ENCODE measurements around the gene NCBP2.

The NCBP2 gene

DNA sequence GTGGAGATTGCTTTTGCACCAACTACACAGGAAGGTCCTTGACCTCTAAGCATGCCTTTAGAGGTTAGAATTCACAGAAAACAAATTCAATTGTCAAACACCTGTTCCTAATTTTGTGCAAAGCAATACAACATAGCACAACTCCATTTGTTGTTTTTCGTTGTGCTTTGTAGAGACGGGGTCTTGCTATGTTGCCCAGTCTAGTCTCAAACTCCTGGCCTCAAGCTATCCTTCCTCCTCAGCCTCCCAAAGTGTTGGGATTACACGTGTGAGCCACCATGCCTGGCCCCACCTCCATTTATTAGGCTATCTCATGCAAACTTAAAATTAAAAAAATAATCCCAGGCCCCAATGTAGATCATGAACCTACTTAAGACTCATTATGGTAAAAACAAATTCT is 6.0 kb downstream of the NCBP2 start:
- no peak for DNase-seq

DNA sequence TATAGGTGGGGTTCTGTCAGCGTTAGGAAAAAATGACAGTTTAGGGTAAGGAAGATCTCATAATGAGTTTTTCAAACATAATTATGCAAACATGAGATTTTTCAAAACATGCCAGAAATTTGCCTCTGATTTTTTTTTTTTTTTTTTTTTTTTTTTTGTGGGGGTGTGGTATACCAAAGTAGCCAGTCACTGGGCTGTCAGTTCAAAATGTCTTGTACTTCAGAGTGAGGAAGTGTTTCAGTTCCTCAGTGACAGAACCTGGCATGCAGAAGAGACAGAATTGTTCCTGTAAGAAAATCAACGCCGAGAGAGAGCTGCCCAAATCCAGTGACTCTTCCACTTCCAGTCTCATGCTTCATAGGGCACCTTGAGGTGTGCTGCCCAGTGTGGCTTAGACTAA is 9.7 kb downstream of the NCBP2 start:
- no peak for DNase-seq

DNA sequence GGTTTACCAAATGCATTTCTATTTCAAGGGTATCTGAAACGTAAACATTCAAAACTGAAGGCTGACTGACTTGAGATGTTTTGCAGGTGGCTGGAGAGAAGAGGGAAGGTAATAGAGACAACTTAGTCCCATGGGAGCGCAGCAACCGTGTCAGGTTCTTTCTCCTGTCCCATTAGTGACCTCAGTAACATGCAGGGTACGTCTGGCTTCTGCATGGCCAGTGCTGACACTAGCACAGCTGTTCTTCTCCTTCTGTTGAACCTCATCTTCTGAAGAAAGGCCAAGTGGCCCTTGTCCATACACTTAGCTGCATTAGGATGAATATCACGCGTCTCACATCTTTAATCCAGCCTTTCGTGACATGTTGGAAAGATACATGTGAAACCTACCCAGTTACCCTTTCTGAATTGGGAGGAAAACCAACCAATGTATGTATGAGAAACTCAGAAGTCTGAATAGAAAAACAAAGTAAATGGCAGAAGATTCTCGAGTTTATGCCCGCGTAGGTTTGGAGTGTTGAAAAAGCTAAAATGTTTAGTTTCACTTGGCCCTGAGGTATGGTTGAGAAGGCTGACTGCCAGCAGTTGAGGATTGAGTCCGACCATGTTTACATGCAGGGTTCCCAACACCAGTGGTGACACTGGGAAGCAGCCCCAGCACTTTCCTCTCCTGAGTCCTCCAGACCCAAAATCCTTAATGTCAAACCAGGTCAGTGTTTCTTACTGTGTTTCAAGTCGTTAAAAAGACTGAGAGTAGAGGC is 10.3 kb downstream of the NCBP2 start:
- DNase-seq = no peak

DNA sequence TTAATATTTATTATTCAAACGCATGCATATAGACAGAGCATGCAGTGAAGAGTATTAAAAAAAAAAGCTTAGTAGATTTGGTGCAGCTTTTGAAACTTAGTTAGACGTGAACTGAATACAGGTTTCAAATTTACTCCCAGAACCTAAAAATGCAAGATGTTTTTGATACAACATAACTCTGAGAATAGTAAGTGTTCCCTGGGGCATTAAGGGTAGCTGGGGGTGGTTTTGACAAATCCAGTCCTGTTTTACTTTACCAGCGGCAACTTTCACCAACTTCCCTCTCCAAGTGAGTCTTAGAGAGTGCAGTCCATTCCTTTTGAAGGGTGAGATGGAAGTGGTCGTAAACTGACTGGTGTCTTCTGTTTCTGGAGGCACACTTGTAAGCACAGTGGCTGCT is 11.2 kb downstream of the NCBP2 start:
- DNase-seq = no peak

- no peak for DNase-seq
These were observed 14.5 kb downstream of the NCBP2 start for GRCh38 chr3:196927571-196928453.

DNA sequence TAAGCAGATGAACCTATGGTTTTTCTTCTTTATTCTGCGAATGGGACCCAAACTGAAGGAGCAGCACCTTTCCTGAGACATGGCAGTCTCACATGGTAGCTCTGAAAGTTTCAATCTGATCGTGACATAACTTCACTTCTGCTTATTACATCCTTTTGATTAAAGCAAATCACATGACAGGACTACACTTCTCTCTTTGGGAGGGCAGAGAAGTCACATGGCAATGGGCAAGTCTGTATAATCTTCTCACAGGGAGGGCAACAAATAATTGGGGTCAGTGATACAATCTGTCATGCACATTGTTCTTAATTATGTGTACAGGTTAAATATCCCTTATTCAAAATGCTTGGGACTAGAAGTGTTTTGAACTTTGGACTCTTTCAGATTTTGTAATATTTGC is 21.6 kb downstream of the NCBP2 start:
- no peak for DNase-seq

GRCh38 chr3:196918968-196919367 is 23.4 kb downstream of the NCBP2 start:
- DNase-seq = no peak

GRCh38 chr3:196916995-196917394 is 25.3 kb downstream of the NCBP2 start:
- no peak for DNase-seq

GRCh38 chr3:196916221-196916620 is 26.1 kb downstream of the NCBP2 start:
- no peak for DNase-seq

DNA sequence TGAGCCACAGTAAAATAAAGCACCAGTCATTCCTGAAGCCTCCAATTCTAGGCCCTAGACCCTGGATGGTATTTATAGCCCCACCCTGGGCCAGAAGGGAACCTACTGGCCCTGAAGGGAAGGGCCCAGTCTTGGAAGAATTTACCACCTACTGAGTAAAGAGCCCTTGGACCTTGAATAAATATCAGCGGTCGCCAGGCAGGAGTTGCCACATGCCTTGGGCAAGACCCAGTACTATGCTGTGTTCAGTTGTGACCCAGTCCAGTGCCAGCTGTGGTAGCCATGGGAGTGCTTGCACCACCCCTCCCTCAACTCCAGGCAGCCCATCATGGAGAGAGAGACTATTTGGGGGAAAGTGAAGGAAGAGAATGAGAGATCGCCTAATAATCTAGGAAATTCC is 27.0 kb downstream of the NCBP2 start:
- no peak for DNase-seq

DNA sequence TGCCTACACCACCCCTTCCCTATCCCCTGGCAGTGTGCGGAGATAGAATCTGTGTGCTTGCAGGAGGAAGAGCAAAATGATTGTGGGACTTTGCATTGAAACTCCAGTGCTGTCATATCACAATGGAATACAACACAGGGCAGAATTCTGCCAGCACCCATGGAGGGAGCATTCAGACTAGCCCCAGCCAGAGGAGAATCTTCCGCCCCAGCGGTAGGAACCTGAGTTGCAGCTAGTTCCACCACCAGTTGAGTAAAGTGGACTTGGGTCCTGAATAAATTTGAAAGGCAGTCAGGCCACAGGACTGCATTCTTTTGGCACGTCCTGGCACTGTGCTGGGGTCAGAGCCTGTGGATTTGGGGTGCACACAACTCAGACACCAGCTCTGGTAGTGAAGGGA is 27.5 kb downstream of the NCBP2 start:
- no peak for DNase-seq

GRCh38 chr3:196903740-196904139 is 38.6 kb downstream of the NCBP2 start:
- no peak for DNase-seq

- DNase-seq = no peak
These were observed 40.0 kb downstream of the NCBP2 start for GRCh38 chr3:196902296-196902695.

DNA sequence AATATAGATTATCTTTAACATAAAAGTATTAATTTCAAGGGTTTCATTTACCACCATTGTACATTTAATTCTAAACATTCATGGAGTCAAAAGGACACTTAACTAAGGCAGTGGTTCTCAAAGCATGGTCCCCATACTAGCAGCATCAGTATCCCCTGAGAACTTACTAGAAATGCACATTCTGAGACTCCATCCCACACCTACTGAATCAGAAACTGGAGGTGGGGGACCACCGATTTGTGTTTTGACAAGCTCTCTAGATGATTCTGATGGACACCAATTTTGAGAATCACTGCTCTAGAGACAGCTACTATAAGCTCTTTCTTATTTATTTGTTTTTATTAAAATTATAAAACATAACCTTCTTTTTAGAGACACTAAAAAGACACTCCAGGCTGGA is 40.6 kb downstream of the NCBP2 start:
- no peak for DNase-seq

GRCh38 chr3:196896229-196896628 is 46.1 kb downstream of the NCBP2 start:
- DNase-seq = no peak

DNA sequence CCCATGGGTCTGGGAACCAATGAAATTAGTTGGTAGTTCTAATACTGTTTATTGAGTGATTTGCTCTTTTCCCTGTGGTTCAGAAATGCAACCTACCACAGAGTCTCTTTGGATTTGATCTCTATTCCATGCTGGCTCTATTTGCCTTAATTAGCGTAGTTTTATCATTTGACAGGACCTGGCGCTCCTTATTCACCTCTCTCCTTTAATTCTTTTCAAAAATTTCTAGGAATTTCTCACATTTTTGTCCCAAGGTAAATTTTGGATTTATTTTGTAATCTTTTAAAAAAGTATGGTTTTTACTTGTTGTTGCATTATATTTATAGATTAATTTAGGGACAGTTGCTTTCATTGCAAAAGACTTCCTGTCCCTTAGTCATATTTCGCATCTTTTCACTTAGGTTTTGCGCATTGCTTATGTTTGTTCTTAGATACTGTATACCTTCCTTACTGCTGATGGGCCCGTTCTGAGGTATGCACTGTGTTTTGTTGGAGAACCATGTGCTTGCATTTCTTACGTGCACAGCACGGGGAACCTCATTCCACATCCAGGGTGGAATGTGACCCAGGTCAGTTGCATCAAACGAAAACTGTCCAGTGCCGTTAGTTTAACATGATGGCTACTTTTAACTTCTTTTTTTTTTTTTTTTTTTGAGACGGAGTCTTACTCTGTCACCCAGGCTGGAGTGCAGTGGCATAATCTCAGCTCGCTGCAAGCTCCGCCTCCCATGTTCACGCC is 47.6 kb downstream of the NCBP2 start:
- DNase-seq = no peak

DNA sequence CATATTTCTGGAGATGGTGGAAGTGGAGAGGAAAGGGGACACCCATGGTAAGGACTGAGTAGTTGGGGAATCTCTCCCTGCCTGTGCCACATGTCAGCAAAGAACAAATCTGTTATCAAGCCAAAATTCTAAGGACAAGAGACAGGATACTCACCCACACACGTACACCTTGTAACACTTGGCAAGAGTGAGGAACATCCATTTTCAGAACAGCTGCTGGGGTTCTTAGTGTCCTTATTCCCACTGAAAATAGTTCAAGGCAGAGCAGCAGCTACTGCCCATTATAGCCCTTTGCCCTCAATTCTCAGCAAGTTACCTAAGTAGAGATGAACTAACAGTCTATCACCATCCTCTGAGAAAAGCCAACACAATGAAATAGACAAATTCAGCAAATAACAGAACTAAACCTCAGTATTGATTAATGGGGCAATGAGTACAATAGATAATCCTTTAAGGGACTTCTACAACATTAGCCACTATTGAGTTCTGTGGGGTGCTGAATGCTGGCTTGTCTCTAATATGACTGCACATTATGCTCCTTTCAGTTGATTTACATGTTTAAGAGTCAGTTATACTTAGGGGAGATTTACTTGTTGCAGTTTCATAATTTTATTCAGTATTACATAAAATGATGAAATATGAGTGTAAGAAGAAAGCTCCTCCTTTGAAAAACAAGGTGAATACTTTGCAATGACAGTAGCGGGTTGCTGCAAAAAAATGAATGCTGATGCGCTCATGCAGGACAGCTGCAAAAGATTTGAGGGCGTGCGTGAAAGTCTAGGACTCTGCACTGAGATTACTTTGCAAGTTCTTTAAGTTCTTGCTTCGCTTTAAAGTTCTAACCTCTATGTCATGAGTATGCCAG is 52.3 kb downstream of the NCBP2 start:
- no peak for DNase-seq

DNA sequence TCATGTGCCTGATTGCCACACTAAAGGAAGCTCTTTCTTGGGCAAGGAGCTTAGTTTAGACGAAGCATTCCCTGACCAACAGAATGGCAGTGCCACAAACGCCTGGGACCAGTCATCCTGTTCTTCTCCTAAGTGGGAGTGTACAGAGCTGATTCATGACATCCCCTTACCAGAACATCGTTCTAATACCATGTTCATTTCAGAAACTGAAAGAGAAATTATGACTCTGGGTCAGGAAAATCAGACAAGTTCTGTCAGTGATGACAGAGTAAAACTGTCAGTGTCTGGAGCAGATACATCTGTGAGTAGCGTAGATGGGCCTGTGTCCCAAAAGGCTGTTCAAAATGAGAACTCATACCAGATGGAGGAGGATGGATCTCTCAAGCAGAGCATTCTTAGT is 56.2 kb downstream of the NCBP2 start:
- no peak for DNase-seq
